Measurements from ENCODE around the gene CCNB1IP1.

CCNB1IP1 gene

DNA sequence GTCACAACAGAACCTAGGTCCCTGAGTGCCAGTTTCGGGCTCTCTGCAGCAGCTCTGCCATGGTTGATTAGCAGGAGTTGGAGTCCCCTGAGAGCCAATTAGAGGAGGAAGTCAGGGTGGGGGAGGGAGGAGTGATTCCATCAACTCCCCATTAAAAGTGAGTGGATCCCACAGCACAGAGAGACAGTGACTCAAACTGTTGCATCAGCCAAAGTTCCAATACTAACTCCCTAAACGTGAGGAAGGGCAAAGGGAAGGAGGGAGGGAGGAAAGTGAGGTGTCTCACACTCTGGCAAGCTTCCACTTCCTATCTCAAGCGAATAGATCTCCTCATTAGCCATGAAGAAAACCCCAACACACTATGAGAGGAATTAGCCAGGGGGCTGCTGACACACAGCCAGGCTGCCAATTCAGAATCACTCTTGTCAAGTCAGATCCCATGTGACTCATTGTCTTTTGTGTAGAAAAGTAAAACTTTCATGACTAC, 70.4 kb downstream of the CCNB1IP1 start:
- TF ChIP-seq, protein P1, sequence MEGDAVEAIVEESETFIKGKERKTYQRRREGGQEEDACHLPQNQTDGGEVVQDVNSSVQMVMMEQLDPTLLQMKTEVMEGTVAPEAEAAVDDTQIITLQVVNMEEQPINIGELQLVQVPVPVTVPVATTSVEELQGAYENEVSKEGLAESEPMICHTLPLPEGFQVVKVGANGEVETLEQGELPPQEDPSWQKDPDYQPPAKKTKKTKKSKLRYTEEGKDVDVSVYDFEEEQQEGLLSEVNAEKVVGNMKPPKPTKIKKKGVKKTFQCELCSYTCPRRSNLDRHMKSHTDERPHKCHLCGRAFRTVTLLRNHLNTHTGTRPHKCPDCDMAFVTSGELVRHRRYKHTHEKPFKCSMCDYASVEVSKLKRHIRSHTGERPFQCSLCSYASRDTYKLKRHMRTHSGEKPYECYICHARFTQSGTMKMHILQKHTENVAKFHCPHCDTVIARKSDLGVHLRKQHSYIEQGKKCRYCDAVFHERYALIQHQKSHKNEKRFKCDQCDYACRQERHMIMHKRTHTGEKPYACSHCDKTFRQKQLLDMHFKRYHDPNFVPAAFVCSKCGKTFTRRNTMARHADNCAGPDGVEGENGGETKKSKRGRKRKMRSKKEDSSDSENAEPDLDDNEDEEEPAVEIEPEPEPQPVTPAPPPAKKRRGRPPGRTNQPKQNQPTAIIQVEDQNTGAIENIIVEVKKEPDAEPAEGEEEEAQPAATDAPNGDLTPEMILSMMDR (IDR thresholded peaks at IDR 0.05): no peak
- H3K4me3 ChIP-seq: no peak overlapping the region
- no peak for DNase-seq
- no peaks in the 10 kb centered on the region for H3K4me1 ChIP-seq
- no peaks in the 10 kb centered on the region for H3K27me3 ChIP-seq
- no peak overlapping the region for H3K27ac ChIP-seq
- intact Hi-C loops (cut with DNase I; ENCODE audit: low total_unique reads): no loop called here
- peaks cover 0 to 4% (median 0%) of the 10 kb centered on the region in 3 donors for H3K36me3 ChIP-seq
- no peaks in the 10 kb centered on the region for H3K9me3 ChIP-seq
